GM12872 (cell line): ENCODE measurements around the gene SLF1.

Experiments used
- TF ChIP-seq, protein P1 (sequence below): IDR thresholded peaks from 3 replicates; pipeline ENCODE4 v1.5.1; 2011; ENCODE audit warnings: low read depth, mild to moderate bottlenecking, low read length, moderate library complexity; ENCODE audit not compliant: insufficient read depth

Gene SLF1

DNA sequence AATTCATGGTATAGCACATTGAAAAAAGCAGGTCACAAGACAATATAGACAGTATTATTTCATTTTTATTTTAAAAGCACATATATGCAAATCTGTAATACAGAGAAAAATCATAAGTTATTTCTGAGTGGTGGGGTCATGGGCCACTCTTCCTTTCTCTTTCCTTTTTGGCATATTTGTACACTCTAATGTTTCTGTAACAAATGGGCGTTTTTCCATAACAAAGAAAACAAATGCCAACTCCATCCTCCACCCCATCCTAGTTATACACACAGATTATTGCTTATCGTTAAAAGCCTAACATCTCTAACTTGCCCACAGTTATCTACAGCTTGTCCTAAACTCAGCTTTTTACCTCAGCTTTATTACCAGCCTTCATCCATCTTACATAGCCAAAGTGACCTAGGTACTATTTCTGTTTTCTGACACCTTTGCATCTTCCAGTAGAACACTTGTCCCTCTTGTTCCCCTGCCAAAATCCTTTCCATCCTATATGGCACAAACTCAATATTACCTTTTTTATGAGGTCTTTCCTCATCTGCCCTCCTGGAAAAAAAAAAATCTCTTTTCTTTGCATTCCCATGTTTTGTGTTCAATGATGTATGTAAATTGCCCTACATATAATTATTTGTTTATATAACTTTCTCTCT, 4.2 kb upstream of the SLF1 start:
- TF ChIP-seq, protein P1, sequence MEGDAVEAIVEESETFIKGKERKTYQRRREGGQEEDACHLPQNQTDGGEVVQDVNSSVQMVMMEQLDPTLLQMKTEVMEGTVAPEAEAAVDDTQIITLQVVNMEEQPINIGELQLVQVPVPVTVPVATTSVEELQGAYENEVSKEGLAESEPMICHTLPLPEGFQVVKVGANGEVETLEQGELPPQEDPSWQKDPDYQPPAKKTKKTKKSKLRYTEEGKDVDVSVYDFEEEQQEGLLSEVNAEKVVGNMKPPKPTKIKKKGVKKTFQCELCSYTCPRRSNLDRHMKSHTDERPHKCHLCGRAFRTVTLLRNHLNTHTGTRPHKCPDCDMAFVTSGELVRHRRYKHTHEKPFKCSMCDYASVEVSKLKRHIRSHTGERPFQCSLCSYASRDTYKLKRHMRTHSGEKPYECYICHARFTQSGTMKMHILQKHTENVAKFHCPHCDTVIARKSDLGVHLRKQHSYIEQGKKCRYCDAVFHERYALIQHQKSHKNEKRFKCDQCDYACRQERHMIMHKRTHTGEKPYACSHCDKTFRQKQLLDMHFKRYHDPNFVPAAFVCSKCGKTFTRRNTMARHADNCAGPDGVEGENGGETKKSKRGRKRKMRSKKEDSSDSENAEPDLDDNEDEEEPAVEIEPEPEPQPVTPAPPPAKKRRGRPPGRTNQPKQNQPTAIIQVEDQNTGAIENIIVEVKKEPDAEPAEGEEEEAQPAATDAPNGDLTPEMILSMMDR, result no peak

DNA sequence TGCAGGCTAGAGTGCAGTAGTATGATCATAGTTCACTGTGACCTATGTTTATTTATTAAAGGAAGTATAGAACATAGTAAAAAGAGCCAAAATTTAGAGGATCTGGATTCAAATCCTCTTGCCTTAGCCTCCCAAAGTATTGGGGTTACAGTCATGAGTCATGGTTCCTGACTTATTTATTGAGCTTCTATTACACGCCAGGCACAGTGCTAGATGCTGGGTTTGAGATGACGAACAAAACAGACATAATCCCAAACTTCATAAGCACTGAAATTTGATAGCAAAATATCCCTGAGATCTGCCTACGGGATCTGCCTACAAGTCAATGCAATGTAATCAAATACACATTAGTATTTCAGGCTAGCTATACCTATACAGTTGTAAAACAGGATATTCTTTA, 2.6 kb upstream of the SLF1 start:
- TF ChIP-seq, protein P1, result no peak

DNA sequence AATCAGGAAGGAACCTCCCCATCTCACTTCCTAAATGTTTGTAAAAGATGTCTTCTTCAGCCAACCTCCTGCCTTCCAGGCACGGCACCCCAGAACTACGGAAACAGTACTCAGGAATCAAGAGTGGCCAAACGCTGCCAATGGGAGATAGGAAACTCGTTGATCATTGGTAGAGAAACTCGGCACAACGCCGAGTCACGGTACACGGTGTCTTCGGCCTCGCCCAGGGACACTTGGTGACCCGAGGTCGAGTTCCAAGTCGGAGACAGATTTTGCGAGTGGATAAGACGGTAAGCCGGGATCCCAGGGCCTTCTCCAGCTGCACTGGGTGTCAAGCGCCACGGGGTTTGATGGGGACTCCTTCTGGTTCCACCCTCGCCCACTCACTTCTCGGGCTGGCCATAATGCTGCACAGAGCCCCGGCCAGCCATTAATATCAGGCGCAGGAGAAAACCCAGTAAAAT, 408 bp upstream of the SLF1 start:
- TF ChIP-seq, protein P1, result no peak

DNA sequence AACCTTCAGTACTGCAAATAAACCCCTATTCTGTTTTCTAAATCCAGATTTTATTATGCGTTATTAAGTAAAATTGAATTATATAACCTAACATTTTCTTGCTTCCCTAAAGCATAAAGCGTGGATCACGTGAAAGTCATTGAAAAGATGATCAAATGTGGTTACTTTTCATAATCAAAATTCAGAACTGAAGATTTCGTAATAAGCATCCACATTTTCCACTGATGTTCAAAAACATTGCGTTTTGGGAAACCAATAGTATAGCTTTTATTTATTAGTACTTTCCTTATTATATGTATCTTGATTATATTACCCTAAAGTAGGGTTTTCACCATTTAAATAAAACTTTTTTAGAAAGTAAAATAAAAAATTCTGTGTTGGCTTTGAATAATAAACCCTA, 1.8 kb downstream of the SLF1 start:
- TF ChIP-seq, protein P1, result no peak

DNA sequence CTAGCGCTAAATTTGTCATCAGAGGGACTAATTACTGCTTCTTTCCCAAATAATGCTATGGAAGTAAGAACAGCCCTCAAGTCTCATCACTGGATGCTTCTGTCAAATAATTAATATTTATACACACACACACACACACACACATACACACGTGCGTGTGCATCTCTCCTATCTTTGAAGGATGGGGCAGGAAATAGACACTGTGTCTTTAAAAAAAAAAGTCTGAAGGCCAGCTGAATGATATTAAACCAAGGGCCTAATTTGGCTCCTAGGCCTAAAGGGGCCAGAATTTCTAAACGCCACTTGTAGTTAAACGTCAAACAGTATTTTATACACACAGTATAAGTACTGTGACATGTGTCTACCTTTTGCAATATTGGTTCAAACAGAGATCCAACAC, 3.3 kb downstream of the SLF1 start:
- TF ChIP-seq, protein P1, result no peak

DNA sequence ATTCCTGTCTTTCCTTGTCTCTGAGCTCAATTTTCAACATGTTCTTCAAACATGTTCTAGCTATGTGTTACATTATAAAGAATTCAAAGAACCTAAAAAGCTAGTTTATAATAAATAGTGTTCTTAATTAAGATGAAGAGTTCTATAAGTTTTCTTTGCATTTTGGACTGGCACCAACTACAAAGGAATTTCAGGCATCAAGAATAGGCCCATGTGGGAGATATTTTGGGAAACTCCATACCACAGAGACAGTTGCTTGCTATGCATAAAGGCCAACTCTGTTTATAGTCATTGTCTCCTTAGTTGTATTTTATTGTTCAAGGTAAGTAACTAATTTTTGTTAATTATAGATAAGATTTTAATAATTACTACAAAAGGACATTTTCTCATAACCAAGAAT, 4.5 kb downstream of the SLF1 start:
- TF ChIP-seq, protein P1, result no peak

DNA sequence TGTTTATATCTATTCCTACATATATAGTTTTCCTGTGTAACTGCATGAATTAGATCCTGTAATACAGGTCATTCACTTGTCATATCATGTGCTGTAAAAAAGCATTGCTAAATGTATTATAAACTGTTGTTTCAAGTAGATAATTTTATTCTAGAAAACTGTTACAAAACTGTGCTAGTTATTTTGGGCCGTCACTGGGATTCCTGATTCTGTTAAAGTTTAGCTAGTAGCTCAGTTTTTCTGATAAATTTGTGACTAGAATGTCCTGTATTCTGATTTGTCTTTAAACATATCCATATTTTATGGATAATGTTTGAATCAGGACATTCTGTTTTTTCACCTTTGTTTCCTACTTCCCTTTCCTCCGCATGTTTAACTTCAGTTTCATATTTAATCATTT, 5.4 kb downstream of the SLF1 start:
- TF ChIP-seq, protein P1, result no peak
